Measurements from ENCODE around the gene RNF166.

RNF166 gene

DNA sequence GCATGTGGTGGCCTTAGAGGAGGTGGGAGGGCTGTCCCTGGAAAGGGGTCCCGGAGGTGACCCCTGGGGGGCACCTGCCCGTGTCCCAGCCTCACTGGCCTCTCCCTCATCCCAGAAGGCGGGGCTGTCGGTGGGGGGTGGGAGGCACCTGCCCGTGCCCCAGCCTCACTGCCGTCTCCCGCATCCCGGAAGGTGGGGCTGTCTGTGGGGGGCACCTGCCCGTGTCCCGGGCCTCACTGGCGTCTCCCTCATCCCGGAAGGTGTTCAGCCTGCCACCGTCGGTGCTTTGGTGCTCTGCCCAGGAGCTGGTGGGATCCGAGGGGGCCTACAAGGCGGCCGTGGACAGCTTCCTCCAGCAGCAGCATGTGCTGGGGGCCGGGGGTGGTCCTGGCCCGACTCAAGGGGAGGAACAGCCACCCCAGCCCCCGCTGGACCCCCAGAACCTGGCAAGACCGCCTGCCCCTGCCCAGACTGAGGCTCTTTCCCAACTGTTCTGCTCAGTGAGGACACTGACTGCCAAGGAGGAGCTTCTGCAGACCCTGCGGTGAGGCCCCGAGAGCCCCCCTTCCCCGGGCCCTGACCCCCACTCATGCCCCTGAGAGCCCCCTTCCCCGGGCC is 6.3 kb upstream of the RNF166 start:
- no peak for TF ChIP-seq FOXP2 (optimal IDR thresholded peaks at IDR 0.05; ENCODE audit: borderline replicate concordance, extremely low read depth, extremely low read length, insufficient read depth)
- TF ChIP-seq TAF1 (IDR thresholded peaks at IDR 0.05; ENCODE audit: borderline replicate concordance, insufficient read depth, low read length): no peak
- no peak for TF ChIP-seq POLR2AphosphoS5 (IDR thresholded peaks at IDR 0.05; ENCODE audit: low read depth, low read length)
- TF ChIP-seq SIN3A (IDR thresholded peaks at IDR 0.05; ENCODE audit: borderline replicate concordance, insufficient read depth, low read length): no peak
- no peak for TF ChIP-seq REST (IDR thresholded peaks at IDR 0.05; ENCODE audit: insufficient read depth in 1 of 2, low read depth in 2 of 2, low read length in 2 of 2)

GRCh38 chr16:88711750-88712340 is 5.6 kb upstream of the RNF166 start:
- TF ChIP-seq POLR2AphosphoS5 (IDR thresholded peaks at IDR 0.05; ENCODE audit: low read depth, low read length) (no peak), TAF1 (IDR thresholded peaks at IDR 0.05; ENCODE audit: borderline replicate concordance, insufficient read depth, low read length) (no peak), SIN3A (IDR thresholded peaks at IDR 0.05; ENCODE audit: borderline replicate concordance, insufficient read depth, low read length) (no peak), FOXP2 (optimal IDR thresholded peaks at IDR 0.05; ENCODE audit: borderline replicate concordance, extremely low read depth, extremely low read length, insufficient read depth) (no peak), REST (IDR thresholded peaks at IDR 0.05; ENCODE audit: insufficient read depth in 1 of 2, low read depth in 2 of 2, low read length in 2 of 2) (no peak)

- TF ChIP-seq FOXP2 (optimal IDR thresholded peaks at IDR 0.05; ENCODE audit: borderline replicate concordance, extremely low read depth, extremely low read length, insufficient read depth) (no peak), REST (IDR thresholded peaks at IDR 0.05; ENCODE audit: insufficient read depth in 1 of 2, low read depth in 2 of 2, low read length in 2 of 2) (no peak), SIN3A (IDR thresholded peaks at IDR 0.05; ENCODE audit: borderline replicate concordance, insufficient read depth, low read length) (no peak), TAF1 (IDR thresholded peaks at IDR 0.05; ENCODE audit: borderline replicate concordance, insufficient read depth, low read length) (no peak), POLR2AphosphoS5 (IDR thresholded peaks at IDR 0.05; ENCODE audit: low read depth, low read length) (no peak)
These were observed 4.3 kb upstream of the RNF166 start for GRCh38 chr16:88710556-88710955.

DNA sequence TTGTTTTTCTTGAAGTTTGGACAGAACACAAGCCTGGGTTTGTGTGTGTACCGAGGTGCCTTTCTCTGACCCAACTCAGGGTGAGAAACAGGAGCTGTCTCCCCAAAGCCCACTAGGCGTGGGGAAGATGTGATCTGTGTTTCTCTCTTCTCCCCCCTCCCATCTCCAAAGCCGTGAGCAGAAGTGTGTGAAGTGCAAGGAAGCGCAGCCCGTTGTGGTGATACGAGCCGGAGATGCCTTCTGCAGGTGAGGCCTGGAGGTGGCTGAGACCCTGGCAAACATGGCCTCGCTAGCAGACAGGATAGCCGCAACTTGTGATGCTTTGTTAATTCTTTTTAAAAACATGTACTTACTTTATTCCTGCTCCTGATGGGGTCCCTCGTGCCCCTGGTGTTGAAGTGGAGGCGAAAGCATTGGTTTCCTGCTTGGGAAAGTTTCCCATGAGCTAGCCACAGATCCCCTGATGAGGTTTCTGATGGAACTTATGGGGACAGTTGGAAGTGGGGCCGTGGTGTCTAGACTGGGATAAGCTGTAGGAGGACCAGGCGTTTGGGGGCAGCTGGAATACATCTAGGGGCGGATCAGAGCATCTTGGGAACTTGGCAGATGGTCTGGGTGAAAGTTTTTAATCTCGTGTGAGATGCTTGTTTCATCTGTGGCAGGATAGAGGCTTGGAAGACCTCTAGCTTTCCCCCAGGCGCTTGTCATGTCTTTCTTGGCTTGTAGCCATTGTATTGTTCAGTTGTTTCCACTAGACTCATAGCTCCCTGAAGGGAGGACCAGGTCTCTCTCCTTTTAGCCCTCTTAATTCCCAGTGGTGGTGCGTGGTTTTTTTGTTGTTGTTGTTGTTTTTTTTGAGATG is 988 bp upstream of the RNF166 start:
- TF ChIP-seq POLR2AphosphoS5 (IDR thresholded peaks at IDR 0.05; ENCODE audit: low read depth, low read length) (no peak), REST (IDR thresholded peaks at IDR 0.05; ENCODE audit: insufficient read depth in 1 of 2, low read depth in 2 of 2, low read length in 2 of 2) (no peak)

Measured in PFSK-1 (cell line).